ENCODE results near the gene GTPBP6. TPM values are rescaled to one million over a fixed set of nuclear protein-coding genes. Genes with fewer than 3 reads are reported as not detected.
"Not testable (repeated sequence)": the region's sequence is repeated elsewhere in the genome, so short reads cannot be mapped to it uniquely, and the experiment has no call there.

The GTPBP6 gene
- total RNA-seq, 2 experiments from 2014 or later, result 48.5 to 52.1 TPM

- POLR2A ChIA-PET, result no interaction called here
- Mint-ChIP-seq H3K9me3 (no peaks in the 10 kb centered on the region), H3K36me3 (ENCODE audit: low read depth) (peaks cover 24% of the 10 kb centered on the region), H3K4me3 (no peak overlapping the region), H3K4me1 (no peaks in the 10 kb centered on the region), H3K27me3 (peaks cover 3% of the 10 kb centered on the region), H3K27ac (no peak overlapping the region)
- DNase-seq, result no peak
- CTCF ChIA-PET, result no interaction called here
Measured at GRCh38 chrX:334971-335757, 16.6 kb upstream of the GTPBP6 start.

- POLR2A ChIA-PET, result no interaction called here
- H3K36me3 Mint-ChIP-seq (ENCODE audit: low read depth), result peaks cover 24% of the 10 kb centered on the region
- peaks cover under 1% of the 10 kb centered on the region for H3K9me3 Mint-ChIP-seq
- peaks cover 3% of the 10 kb centered on the region for H3K27me3 Mint-ChIP-seq
- no peak overlapping the region for H3K4me3 Mint-ChIP-seq
- no peak overlapping the region for H3K27ac Mint-ChIP-seq
- no peaks in the 10 kb centered on the region for H3K4me1 Mint-ChIP-seq
- CTCF ChIA-PET, result no interaction called here
- DNase-seq, result peak; percentile 3
Measured at GRCh38 chrX:334331-334891, 15.8 kb upstream of the GTPBP6 start.

DNA sequence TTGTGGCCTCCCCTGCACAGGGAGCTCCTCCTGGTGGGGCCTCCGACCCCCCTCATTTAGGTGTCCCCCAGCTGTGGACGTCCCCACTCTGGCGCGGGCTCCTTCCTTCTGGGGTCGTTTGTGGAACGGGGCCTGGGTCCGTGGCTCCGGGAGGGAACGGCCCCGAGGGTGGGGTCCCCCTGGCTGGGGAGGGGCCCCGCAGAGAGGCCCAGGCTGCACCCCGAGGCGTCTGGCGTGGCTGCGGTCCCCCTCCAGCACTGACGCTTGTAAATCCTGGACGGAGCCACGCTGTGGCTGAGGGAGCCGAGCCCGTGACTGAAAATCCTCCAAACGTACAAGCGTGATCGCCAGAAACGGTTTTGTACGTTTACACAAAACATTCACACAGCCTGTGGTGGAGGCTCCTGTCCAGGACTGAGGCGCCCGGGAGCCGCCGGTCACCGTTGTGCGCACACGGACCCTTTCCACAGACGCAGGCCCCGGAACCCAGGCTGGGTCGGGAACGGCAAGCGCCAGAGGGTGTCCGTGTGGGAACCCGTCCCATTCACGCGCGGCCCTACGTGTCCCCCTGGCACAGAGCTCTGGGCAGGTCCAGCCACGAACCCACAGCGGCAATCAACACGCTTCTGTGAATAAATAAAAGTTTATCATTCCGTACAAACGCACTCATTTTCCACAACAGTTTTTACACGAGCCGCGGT is 15.2 kb upstream of the GTPBP6 start:
- Mint-ChIP-seq H3K4me3 (no peak overlapping the region), H3K27ac (no peak overlapping the region), H3K9me3 (peaks cover 2% of the 10 kb centered on the region), H3K36me3 (ENCODE audit: low read depth) (peaks cover 23% of the 10 kb centered on the region), H3K27me3 (peaks cover 3% of the 10 kb centered on the region), H3K4me1 (no peaks in the 10 kb centered on the region)
- DNase-seq, result peak; percentile 1
- CTCF ChIA-PET, result no interaction called here
- POLR2A ChIA-PET, result no interaction called here

DNA sequence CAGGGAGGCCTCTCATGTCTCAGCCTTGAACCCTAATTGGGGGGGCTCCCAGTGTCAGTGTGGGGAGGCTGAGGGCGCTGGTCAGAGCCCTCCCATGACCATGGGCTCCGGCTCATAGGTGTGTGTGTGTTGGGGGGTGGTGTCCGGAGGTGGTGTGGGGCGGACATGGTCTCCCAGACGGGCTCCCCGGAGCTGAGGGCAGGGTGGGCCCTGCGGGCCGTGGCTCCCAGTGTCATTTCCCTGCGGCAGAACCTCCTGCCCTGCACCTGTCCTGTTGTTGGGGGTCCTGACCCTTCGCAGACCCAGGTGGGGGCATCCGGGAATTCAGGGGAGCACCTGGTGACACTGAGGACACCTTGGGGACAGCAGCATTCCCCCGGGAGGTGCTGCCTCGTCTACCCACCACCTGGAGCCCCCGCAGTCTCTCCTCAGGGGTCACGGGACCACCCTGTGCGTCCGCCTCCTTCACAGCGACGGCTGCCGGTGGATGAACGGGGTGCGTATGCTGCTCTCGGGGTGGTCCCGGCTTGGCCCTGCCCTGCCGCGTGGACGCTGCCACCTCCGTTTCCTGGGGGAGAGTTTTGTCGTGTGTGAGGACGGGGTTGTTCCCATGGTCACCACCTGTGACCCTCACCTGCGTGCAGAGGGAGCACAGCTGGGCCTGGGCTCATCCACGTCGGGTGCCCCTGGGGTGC is 14.5 kb upstream of the GTPBP6 start:
- no peak for DNase-seq
- H3K4me3 Mint-ChIP-seq, result no peak overlapping the region
- H3K27ac Mint-ChIP-seq, result no peak overlapping the region
- peaks cover 16% of the 10 kb centered on the region for H3K36me3 Mint-ChIP-seq (ENCODE audit: low read depth)
- ChIA-PET POLR2A (no interaction called here), CTCF (no interaction called here)
- H3K4me1 Mint-ChIP-seq, result no peaks in the 10 kb centered on the region
- H3K27me3 Mint-ChIP-seq, result peaks cover 3% of the 10 kb centered on the region
- peaks cover 2% of the 10 kb centered on the region for H3K9me3 Mint-ChIP-seq

DNA sequence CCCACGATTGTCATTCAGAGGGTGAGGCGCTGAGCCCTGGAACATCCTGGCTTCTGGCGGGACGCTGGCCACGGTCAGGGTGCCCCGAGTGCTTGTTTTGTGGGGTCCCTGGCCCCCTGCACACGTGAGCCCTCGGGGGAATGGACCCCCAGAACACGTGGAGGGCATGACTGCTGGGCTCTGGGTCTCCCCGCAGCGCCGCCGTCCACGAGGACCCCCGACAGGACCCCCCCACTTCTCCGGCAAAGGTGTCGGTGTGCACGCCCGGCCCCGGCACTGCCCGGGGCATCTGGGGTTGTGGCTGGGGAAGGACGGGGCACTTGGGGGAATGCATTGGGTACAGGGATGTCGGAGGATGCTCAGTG is 13.9 kb upstream of the GTPBP6 start:
- POLR2A ChIA-PET, result no interaction called here
- Mint-ChIP-seq H3K4me3 (no peak overlapping the region), H3K4me1 (no peaks in the 10 kb centered on the region), H3K27me3 (peaks cover 3% of the 10 kb centered on the region), H3K27ac (no peak overlapping the region), H3K36me3 (ENCODE audit: low read depth) (peaks cover 11% of the 10 kb centered on the region), H3K9me3 (peaks cover 2% of the 10 kb centered on the region)
- CTCF ChIA-PET, result no interaction called here
- no peak for DNase-seq

DNA sequence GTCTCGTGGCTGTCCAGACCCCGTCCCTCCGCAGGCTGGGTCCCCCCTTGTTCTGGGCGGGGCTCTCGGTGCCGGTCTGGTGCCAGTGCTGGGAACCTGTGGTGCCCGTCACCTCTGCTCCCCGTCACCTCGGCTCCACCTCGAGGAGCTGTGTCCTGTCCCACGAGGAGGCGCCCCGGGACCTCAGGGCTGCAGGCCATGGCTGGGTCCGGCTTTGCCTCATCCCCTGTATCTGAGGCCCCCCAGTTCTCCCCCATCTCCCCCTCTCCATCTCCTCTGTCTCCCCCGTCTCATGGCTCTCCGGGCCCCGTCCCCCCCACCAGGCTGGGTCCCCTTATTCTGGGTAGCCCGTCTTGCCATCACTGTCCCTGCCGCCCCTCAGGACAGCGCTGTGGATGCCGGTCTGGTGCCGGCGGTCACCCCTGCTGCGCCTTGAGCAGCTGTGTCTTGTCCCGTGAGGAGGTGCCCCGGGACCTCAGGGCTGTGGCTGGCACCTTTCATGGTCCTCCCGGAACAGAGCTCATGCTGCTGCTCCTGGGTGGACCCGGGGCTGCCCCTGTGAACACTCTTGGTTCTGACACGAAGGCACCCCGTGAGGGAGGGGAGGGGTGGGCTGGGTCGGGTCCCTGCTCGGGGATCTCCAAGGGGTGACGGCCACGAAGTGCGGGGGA is 13.4 kb upstream of the GTPBP6 start:
- peak overlapping the region; percentile 60 for H3K27ac Mint-ChIP-seq
- H3K4me3 Mint-ChIP-seq, result no peak overlapping the region
- DNase-seq, result no peak
- no peaks in the 10 kb centered on the region for H3K4me1 Mint-ChIP-seq
- ChIA-PET CTCF (no interaction called here), POLR2A (no interaction called here)
- peaks cover 2% of the 10 kb centered on the region for H3K9me3 Mint-ChIP-seq
- H3K36me3 Mint-ChIP-seq (ENCODE audit: low read depth), result peaks cover 7% of the 10 kb centered on the region
- peaks cover 3% of the 10 kb centered on the region for H3K27me3 Mint-ChIP-seq

- Mint-ChIP-seq H3K4me1 (no peaks in the 10 kb centered on the region), H3K27ac (no peak overlapping the region), H3K9me3 (peaks cover 2% of the 10 kb centered on the region), H3K36me3 (ENCODE audit: low read depth) (peaks cover 3% of the 10 kb centered on the region), H3K4me3 (no peak overlapping the region), H3K27me3 (peaks cover 3% of the 10 kb centered on the region)
- CTCF ChIA-PET, result no interaction called here
- no peak for DNase-seq
- POLR2A ChIA-PET, result no interaction called here
Measured at GRCh38 chrX:331151-331824, 12.7 kb upstream of the GTPBP6 start.

- ChIA-PET POLR2A (no interaction called here), CTCF (no interaction called here)
- peaks cover 3% of the 10 kb centered on the region for H3K27me3 Mint-ChIP-seq
- peak; percentile 5 for DNase-seq
- H3K9me3 Mint-ChIP-seq, result peaks cover 2% of the 10 kb centered on the region
- no peaks in the 10 kb centered on the region for H3K36me3 Mint-ChIP-seq (ENCODE audit: low read depth)
- H3K4me3 Mint-ChIP-seq, result no peak overlapping the region
- H3K27ac Mint-ChIP-seq, result no peak overlapping the region
- peaks cover 2% of the 10 kb centered on the region for H3K4me1 Mint-ChIP-seq
Measured at GRCh38 chrX:330726-331150, 12.1 kb upstream of the GTPBP6 start.

DNA sequence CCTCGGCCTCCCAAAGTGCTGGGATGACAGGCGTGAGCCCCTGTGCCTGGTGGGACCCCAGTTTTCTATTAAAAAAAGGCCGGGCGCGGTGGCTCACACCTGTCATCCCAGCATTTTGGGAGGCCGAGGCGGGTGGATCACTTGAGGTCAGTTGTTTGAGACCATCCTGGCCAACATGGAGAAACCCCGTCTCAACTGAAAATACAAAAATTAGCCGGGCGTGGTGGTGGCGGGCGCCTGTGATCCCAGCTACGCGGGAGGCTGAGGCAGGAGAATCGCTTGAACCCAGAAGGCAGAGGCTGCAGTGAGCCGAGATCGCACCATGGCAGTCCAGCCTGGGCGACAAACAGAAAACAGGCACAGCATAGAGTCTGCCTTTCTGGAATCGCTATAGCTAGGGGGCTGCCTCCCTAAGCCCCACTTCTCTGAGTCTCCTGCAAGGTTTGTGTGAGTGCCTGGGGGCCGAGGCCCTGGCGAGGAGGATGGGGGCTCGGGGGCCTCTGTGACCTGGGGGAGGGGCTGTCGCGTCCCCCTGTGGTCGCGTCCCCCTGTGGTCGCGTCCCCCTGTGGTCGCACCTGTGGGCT is 11.6 kb upstream of the GTPBP6 start:
- POLR2A ChIA-PET; H3K27ac Mint-ChIP-seq; CTCF ChIA-PET; H3K9me3 Mint-ChIP-seq; H3K36me3 Mint-ChIP-seq (ENCODE audit: low read depth); H3K4me1 Mint-ChIP-seq; H3K4me3 Mint-ChIP-seq; H3K27me3 Mint-ChIP-seq: not testable (repeated sequence)
- DNase-seq, result peak; percentile 2

GRCh38 chrX:329291-329910 is 10.8 kb upstream of the GTPBP6 start:
- Mint-ChIP-seq H3K9me3 (peaks cover 2% of the 10 kb centered on the region), H3K4me3 (no peak overlapping the region), H3K4me1 (peaks cover 9% of the 10 kb centered on the region), H3K27me3 (peaks cover 3% of the 10 kb centered on the region), H3K36me3 (ENCODE audit: low read depth) (no peaks in the 10 kb centered on the region), H3K27ac (no peak overlapping the region)
- peak; percentile 4 for DNase-seq
- CTCF ChIA-PET, result no interaction called here
- POLR2A ChIA-PET, result no interaction called here

DNA sequence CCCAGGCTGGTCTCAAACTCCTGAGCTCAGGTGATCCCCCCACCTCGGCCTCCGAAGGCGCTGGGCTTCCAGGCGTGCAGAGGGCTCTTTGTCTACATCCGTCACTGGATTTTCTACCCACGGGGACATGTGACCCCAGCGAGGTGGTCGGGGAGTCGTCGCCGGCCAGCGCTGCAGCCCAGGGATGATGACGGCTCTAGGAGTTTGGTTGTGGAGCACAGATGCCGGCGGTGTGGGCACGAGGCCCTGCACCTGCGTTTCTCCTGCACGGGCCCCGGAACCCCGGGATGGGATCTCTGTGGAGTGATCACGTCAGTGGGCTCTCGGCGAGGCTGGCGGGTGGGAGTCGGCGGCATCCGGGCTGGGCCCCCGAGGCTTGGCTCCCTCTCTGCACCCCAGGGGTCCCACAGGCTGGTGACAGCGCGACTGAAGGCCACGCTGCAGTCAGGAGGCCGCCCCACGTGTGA is 9.1 kb upstream of the GTPBP6 start:
- CTCF ChIA-PET, result no interaction called here
- no peaks in the 10 kb centered on the region for H3K36me3 Mint-ChIP-seq (ENCODE audit: low read depth)
- H3K9me3 Mint-ChIP-seq, result peaks cover 2% of the 10 kb centered on the region
- H3K4me1 Mint-ChIP-seq, result peaks cover 24% of the 10 kb centered on the region
- POLR2A ChIA-PET, result no interaction called here
- H3K4me3 Mint-ChIP-seq, result no peak overlapping the region
- peaks cover 3% of the 10 kb centered on the region for H3K27me3 Mint-ChIP-seq
- peak; percentile 5 for DNase-seq
- no peak overlapping the region for H3K27ac Mint-ChIP-seq

DNA sequence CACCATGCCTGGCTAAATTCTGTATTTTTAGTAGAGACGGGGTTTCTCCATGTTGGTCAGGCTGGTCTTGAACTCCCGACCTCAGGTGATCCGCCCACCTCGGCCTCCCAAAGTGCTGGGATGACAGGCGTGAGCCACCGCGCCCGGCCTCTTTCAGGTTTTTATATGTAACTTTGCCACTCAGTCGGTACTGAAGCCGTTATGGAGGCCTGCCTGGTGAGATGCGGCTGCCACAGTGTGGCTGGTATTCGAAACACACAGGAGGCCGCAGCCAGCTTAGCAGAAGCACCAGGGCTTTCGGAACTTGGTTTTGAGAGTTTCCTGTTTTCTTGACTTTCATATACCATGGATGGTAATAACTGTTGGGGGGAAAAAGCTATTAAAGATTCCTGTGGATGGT is 6.1 kb upstream of the GTPBP6 start:
- H3K9me3 Mint-ChIP-seq; H3K36me3 Mint-ChIP-seq (ENCODE audit: low read depth); H3K4me3 Mint-ChIP-seq; POLR2A ChIA-PET; H3K27me3 Mint-ChIP-seq; CTCF ChIA-PET: not testable (repeated sequence)
- Mint-ChIP-seq H3K4me1 (peaks cover 38% of the 10 kb centered on the region), H3K27ac (peak overlapping the region; percentile 69)
- peak; percentile 60 for DNase-seq
